A172 (cell line): ENCODE results near the gene GSTO2. TPM values are rescaled to one million over a fixed set of nuclear protein-coding genes. Genes with fewer than 3 reads are reported as not detected.
A peak's percentile ranks its signal among the peaks of the same experiment; 100 is the strongest.
"Not testable (repeated sequence)": the region's sequence is repeated elsewhere in the genome, so short reads cannot be mapped to it uniquely, and the experiment has no call there.

Experiments
- DNase-seq: peaks from one replicate; pipeline ENCODE4 v3.0.0-alpha.2; 2015; ENCODE audit warnings: low spot score
- total RNA-seq: library from RNA; depleted of rRNA; stranded (reverse); fragments of >200 nt; shearing (Covaris generic); gene quantifications from 2 replicates; pipeline ENCODE4 v1.2.3, GENCODE V29; 2014; rRNA removed

GSTO2 gene
- 0.38 and 5.2 TPM in 2 replicates for total RNA-seq

GRCh38 chr10:104268713-104269645 is at the start of gene GSTO2:
GSTO2 (plus strand) TSS chr10:104269184; CDS start chr10:104274916, 5,732 bp downstream.
- peak; percentile 98 for DNase-seq

- DNase-seq = no peak
These were observed 48.5 kb upstream of the GSTO2 start for GRCh38 chr10:104220522-104220921.

- DNase-seq = no peak
These were observed 45.7 kb upstream of the GSTO2 start for GRCh38 chr10:104223304-104223703.

- DNase-seq = no peak
These were observed 38.5 kb upstream of the GSTO2 start for GRCh38 chr10:104230490-104230889.

- DNase-seq = peak; percentile 94
These were observed 37.0 kb upstream of the GSTO2 start, which contains the start of gene CFAP43 for GRCh38 chr10:104231784-104232612. CFAP43 (minus strand) TSS chr10:104232364; CDS start chr10:104232246, 118 bp downstream.

- DNase-seq = no peak
These were observed 36.3 kb upstream of the GSTO2 start for GRCh38 chr10:104232613-104233102.

- DNase-seq = no peak
These were observed 35.2 kb upstream of the GSTO2 start for GRCh38 chr10:104233817-104234216.

- DNase-seq = no peak
These were observed 34.0 kb upstream of the GSTO2 start for GRCh38 chr10:104234934-104235333.

- no peak for DNase-seq
These were observed 33.2 kb upstream of the GSTO2 start for GRCh38 chr10:104235801-104236200.

GRCh38 chr10:104240078-104240477 is 28.9 kb upstream of the GSTO2 start:
- DNase-seq = no peak

GRCh38 chr10:104242545-104242944 is 26.4 kb upstream of the GSTO2 start:
- no peak for DNase-seq

GRCh38 chr10:104243009-104243408 is 26.0 kb upstream of the GSTO2 start:
- DNase-seq = not testable (repeated sequence)

- DNase-seq = no peak
These were observed 25.5 kb upstream of the GSTO2 start for GRCh38 chr10:104243512-104243911.

- DNase-seq = no peak
These were observed 23.8 kb upstream of the GSTO2 start for GRCh38 chr10:104245066-104245632.

- DNase-seq = peak; percentile 33
These were observed 22.0 kb upstream of the GSTO2 start for GRCh38 chr10:104246976-104247375.

- DNase-seq = no peak
These were observed 21.4 kb upstream of the GSTO2 start for GRCh38 chr10:104247513-104248146.

- DNase-seq = not testable (repeated sequence)
These were observed 20.1 kb upstream of the GSTO2 start for GRCh38 chr10:104248931-104249330.

GRCh38 chr10:104250371-104250770 is 18.6 kb upstream of the GSTO2 start:
- DNase-seq = no peak

GRCh38 chr10:104251443-104251842 is 17.5 kb upstream of the GSTO2 start:
- DNase-seq = no peak

- DNase-seq = no peak
These were observed 16.6 kb upstream of the GSTO2 start for GRCh38 chr10:104252368-104252767.

GRCh38 chr10:104253106-104253505 is 15.9 kb upstream of the GSTO2 start:
- no peak for DNase-seq
